ENCODE measurements around the gene SLC22A7.
"Not testable (repeated sequence)": the region's sequence is repeated elsewhere in the genome, so short reads cannot be mapped to it uniquely, and the experiment has no call there.

Gene SLC22A7

DNA sequence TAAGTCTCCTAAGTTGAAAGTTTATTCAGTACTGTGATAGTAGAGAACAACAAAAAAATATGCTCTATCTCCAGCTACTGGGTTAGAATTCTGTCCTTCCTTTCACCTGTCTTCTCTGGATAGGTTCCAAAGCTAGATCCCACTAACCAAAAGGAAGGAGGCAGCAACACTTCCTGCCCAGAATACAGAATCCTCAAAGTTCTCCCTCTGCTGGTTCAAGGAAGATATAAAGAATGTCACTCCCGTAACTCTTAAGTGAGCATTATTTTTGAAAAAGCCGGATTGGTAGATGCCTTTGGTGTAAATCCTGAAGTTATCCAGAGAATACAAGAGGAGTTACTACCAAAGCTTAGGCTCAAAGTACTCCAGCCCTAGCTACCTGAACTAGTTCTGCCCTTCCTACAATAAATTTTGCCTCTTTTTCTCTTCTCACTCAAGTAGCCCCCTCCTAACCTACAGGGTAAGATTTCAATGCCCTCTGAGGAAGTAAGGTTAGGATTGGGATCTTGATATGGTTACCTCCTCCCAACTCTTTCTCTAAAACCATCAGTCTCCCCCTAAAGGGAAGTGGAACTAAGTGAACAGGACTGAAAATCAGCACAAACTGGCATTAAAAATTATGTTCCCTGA, 36.5 kb downstream of the SLC22A7 start:
- no peak for DNase-seq (ENCODE audit: extremely low read depth in 1 of 2, low read depth in 1 of 2)

DNA sequence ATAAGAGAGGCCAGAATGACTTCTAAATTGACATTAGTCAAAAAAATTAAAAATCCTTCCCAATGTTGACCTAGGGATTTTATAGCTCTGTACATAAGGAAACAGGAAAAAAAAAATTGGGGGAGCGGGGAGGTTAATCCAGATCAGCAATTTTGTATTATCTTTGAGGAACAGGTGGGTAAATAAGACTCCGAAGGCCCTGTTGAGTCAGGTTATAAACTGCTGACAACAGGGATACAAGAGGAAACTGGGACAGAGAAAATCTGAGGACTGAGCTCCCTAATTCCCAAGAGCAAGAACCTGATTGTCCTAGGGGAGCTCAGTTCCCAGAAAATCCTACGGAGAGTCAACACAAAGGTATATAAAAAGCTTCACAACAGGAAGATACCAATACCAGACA, 37.4 kb downstream of the SLC22A7 start:
- no peak for DNase-seq (ENCODE audit: extremely low read depth in 1 of 2, low read depth in 1 of 2)

DNA sequence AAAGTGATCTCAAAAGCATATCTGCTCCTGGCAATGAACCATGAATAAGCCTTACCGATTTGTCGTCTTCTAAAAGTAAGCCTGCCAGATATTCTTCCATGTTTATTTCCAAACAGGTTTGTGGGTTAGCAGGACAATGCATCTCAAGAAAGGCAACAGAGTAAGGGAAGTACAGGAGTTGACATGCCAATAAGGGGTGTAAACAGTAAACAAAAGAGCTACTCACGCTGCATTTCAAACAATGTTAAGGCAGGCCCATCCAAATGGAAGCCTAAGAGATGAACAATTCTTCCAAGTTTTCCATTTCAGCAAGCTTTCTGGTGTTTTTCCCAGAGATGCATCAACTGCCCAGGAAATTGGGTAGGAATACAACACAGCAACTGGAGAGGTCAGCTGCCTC, 38.3 kb downstream of the SLC22A7 start:
- DNase-seq (ENCODE audit: extremely low read depth in 1 of 2, low read depth in 1 of 2) = no peak

DNA sequence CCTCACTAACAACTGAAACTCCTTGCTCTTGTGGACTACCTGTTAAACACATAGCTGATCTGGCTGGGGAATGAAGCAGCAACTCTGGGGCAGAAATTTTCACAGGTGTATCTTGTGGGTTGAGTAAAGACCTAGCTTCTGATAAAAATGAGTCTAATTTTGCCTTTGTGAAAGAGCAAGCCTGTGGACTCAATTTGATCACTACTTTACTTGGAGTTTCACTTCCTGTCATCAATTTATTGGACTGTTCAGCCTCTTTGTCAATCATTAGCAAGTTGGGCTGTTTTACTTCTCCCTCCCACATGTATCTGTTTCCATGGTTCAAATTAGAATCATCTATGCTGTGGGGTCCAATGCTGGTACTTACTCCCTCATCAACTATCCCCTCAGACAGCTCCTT, 40.2 kb downstream of the SLC22A7 start:
- DNase-seq (ENCODE audit: extremely low read depth in 1 of 2, low read depth in 1 of 2) = no peak

DNA sequence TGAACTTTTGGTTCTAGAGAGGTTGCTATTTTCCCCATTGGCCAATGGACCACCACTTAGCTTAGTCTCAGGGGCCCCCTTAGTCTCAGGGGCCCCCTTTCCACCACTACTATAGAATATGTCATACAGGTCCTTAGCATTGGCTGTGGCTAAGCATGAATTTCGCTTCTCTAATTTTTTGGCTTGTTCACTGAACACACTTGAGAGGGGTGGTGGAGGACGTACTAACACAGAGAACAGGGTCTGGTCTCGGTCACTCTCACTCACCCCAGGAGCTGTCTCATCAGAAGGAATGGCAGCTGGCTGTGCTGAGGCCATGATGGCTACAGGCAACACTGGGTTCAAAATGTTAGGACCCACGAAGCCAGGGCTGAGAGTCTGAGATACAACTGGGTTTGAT, 41.1 kb downstream of the SLC22A7 start:
- DNase-seq (ENCODE audit: extremely low read depth in 1 of 2, low read depth in 1 of 2) = no peak

DNA sequence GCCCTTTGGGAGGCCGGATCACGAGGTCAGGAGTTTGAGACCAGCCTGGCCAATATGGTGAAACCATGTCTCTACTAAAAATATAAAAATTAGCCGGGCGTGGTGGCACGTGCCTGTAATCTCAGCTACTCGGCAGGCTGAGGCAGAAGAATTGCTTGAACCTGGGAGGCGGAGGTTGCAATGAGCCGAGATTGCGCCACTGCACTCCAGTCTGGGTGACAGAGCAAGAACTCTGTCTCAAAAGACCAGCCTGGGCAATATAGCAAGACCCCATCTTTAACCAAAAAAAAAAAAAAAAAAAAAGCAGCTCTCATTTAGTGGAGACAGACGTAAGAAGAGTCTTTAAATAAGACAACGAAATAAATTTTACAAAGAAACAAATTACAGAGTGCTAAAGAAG, 48.2 kb downstream of the SLC22A7 start:
- DNase-seq (ENCODE audit: extremely low read depth in 1 of 2, low read depth in 1 of 2) = not testable (repeated sequence)

DNA sequence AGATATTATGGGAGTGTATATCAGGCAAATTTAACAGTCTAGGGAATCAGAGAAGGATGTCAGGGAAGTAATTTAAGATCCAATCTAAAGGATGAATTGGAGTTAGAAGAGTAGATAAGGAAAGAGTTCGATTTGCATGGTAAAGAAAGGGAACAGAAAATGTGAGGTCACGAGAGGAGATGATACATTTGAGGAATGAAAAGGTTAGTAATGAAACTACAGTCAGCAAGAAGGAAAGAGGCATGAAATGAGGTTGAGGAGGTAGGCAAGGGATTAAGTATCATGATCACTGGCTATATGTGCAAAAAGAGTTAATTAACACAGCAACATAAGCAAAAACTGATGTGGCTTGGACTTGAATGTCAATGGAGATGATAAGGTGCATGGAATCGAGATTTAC, 49.0 kb downstream of the SLC22A7 start:
- DNase-seq (ENCODE audit: extremely low read depth in 1 of 2, low read depth in 1 of 2) = no peak

DNA sequence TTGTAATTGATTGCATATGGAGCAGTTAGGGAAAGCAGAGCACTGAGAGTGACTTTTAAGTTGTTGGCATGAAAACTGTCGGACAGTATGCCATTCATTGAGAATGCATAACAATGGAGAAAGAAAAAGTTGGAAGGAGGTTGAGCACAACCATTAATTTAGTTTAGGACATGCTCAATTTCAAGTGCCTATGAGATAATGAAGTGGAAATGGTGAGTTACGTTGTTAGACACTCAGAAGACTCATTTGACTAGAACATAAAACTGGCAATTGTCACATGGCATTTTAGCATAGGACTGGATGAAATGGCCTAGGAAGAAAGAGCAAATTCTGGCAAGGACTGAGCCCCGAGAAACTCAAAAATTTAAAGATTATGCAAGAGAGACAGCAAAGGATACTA, 49.4 kb downstream of the SLC22A7 start:
- no peak for DNase-seq (ENCODE audit: extremely low read depth in 1 of 2, low read depth in 1 of 2)

DNA sequence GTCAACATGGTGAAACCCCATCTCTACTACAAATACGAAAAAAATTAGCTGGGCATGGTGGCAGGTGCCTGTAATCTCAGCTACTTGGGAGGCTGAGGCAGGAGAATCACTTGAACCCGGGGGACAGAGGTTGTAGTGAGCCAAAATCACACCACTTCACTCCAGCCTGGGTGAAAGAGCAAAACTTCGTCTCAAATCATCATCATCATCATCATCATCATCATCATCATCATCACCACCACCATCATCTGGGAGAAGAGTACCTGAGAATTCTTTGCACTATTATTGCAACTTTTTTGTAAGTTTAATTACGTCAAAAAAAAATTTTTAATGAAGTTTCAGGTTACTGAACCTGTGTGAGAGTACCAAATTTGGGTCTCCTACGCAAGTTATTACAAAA, 53.9 kb downstream of the SLC22A7 start:
- not testable (repeated sequence) for DNase-seq (ENCODE audit: extremely low read depth in 1 of 2, low read depth in 1 of 2)

All from stimulated activated CD8-positive, alpha-beta memory T cell treated with anti-CD3 and anti-CD28 coated beads, Interleukin-7, amount 100 ng/mL, for 48 hours (primary cell).